Hematopoietic multipotent progenitor cell treated with erythropoietin and hydrocortisone succinate and interleukin-3 and kit ligand, for 17 days (in vitro differentiated cells): Measurements from ENCODE around the gene CASP8AP2.
"Not testable (repeated sequence)": the region's sequence is repeated elsewhere in the genome, so short reads cannot be mapped to it uniquely, and the experiment has no call there.

Experiments
- DNase-seq: peaks from one replicate; pipeline ENCODE4 v3.0.0-alpha.2; 2015; ENCODE audit warnings: low spot score

The CASP8AP2 gene

DNA sequence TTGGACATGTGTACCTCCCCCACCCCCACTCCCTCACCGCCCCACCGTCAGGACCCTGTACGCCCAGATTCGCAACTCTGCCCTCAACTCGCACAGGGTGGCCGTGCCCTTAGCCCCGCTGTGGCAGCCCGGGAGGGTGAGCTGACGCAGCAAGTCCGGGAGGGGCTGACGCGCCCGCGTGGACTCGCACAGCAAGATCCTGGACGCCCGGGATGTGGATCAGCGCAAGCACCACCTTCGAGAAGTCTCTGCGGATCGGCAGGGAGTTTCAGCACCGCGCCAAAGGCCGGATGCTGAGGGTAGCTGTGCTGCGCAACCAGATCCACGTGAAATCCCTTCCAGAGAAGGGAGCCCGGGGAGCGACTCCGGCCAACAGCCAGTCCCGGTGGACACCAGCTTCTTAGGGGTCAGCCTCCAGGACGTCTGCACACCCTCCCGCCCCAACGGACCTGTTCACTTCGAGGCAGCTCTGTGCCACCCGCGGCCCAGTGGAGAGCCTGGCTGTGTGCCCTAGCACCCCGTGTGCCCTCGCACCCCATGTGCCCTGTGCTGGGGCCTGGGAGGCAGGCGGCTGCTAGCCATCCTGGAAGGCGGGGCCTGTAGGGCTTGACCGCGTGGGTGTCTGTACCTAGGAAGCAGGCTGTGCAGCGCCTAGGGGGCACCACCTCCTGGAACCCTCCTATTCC is 57.9 kb downstream of the CASP8AP2 start:
- DNase-seq, result no peak

DNA sequence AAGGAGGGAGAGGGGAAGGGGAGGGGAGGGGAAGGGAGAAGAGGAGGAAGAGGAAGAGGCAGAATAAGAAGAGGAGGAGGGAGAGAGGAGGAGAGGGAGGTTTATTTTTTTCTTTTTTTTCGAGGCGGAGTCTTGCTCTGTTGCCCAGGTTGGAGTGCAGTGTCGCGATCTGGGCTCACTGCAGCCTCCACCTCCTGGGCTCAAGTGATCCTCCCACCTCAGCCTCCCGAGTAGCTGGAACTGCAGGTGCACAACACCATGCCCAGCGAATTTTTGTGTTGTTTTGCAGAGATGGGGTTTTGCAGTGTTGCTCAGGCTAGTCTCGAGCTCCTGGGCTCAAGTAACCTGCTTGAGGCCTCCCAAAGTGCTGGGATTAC is 58.4 kb downstream of the CASP8AP2 start:
- DNase-seq, result no peak

DNA sequence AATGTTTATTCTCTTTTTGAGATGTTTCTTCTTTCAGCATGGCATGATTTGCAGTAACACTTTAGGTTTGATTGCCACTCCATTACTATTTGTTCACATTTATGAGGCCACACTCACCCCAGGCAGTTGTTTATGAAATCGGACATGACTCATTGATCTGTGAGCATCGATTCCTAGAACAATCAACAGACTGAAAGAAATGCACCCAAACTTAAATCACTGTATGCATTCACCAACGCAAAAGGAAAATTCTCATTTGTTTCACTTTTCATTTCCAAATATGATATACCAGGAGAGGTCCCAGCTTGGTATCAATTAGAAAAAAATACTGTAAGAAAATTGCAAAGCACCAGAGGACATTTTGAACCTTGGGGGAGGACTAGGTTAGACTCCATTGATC is 59.2 kb downstream of the CASP8AP2 start:
- no peak for DNase-seq

DNA sequence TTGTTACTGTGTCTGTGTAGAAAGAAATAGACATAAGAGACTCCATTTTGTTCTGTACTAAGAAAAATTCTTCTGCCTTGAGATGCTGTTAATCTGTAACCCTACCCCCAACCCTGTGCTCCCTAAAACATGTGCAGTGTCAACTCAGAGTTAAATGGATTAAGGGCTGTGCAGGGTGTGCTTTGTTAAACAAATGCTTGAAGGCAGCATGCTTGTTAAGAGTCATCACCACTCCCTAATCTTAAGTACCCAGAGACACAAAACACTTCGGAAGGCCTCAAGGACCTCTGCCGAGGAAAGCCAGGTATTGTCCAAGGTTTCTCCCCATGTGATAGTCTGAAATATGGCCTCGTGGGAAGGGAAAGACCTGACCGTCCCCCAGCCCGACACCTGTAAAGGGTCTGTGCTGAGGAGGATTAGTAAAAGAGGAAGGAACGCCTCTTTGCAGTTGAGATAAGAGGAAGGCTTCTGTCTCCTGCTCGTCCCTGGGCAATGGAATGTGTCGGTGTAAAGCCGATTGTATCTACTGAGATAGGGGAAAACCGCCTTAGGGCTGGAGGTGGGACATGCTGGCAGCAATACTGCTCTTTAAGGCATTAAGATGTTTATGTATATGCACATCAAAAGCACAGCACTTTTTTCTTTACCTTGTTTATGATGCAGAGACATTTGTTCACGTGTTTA is 61.3 kb downstream of the CASP8AP2 start:
- DNase-seq, result not testable (repeated sequence)

DNA sequence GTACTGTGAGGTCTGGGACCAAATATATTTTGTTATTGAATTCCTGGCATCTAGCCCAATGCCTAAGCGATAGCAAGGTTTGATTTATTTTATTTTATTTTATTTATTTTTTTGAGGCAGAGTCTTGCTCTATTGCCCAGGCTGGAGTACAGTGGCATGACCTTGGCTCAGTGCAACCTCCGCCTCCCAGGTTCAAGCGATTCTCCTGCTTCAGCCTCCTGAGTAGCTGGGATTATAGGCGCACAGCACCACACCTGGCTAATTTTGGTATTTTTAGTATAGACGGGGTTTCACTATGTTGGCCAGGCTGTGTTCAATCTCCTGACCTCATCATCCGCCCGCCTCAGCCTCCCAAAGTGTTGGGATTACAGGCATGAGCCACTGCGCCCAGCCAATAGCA is 62.9 kb downstream of the CASP8AP2 start:
- DNase-seq, result not testable (repeated sequence)

DNA sequence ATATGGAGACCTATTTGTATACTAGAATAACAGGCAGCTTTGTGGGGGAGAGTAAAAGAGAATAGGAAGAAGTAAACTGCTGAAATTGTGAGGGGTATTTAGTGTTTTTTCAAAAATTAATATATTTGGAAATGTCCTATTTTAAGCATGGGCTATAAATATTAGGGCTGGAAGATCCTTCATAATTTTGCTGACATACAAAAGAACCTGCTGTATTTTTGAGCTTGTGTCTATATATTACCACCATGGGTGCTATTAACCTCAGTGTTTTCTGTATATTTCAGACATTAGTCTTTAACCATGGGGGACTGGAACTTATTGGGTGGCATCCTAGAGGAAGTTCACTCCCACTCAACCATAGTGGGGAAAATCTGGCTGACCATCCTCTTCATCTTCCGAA is 64.5 kb downstream of the CASP8AP2 start, which contains the start of gene GJA10:
Gene GJA10, plus strand, starts transcription at position 301 of the 400 bp plus-strand sequence. Its CDS starts 0 bp downstream, at position 301.
- no peak for DNase-seq

DNA sequence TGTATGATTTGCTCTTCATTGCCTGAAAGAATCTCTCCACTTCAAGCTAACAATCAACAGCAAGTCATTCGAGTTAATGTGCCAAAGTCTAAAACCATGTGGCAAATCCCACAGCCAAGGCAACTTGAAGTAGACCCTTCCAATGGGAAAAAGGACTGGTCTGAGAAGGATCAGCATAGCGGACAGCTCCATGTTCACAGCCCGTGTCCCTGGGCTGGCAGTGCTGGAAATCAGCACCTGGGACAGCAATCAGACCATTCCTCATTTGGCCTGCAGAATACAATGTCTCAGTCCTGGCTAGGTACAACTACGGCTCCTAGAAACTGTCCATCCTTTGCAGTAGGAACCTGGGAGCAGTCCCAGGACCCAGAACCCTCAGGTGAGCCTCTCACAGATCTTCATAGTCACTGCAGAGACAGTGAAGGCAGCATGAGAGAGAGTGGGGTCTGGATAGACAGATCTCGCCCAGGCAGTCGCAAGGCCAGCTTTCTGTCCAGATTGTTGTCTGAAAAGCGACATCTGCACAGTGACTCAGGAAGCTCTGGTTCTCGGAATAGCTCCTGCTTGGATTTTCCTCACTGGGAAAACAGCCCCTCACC is 65.7 kb downstream of the CASP8AP2 start:
- DNase-seq, result no peak

DNA sequence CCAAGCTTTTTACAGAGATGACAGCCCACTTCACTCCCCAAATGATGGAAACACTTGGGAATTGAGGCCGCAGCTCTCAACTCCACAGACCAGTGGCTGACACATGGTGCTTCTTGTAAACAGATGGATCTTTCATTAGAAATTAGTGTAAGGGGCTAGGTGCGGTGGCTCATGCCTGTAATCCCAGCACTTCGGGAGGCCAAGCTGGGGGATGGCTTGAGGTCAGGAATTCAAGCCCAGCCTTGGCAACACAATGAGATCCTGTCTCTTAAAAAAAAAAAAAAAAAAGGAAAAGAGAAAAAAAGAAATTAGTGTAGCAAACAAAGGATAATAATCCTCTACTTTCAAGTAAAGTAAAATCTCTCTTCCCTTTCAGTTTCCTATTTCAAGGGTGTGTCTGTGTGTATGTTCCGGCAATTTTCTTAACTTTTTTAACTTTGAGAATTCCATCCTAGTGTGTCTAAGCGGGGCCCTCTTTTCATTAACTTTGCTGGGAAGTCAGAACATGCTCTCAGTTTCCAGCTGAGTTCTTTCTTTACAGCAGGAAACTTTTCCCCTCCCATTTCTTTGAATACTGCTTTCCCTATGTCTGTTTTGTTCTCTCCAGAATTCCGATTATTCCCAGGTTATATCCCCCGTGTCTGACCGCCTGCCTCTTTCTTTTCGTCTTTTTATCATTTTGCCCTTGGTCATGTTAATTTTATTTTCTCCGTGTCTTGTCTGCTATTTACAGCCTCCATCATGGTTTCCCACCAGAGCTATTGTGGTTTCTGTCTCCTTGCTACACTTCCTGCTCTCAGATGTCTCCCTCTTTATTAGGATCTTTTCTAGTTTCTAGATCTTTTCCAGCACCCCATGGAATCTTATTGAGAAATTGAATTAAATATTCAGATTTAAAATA is 80.6 kb downstream of the CASP8AP2 start:
- not testable (repeated sequence) for DNase-seq

DNA sequence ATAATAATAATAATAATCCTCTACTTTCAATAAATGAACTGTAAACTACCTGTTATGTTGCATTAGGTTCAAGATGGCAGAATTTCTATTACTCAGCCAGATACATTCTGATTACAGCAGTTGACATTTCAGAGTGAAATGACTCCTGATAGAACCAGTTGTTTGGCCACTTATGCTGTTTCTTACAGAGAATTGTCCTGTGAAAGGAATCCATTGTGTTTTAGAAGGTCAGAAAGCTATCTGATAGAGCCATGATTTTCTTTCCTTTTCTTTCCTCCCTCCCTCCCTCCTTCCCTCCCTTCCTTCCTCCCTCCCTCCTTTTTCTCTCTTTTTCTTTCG is 81.2 kb downstream of the CASP8AP2 start:
- DNase-seq, result no peak

DNA sequence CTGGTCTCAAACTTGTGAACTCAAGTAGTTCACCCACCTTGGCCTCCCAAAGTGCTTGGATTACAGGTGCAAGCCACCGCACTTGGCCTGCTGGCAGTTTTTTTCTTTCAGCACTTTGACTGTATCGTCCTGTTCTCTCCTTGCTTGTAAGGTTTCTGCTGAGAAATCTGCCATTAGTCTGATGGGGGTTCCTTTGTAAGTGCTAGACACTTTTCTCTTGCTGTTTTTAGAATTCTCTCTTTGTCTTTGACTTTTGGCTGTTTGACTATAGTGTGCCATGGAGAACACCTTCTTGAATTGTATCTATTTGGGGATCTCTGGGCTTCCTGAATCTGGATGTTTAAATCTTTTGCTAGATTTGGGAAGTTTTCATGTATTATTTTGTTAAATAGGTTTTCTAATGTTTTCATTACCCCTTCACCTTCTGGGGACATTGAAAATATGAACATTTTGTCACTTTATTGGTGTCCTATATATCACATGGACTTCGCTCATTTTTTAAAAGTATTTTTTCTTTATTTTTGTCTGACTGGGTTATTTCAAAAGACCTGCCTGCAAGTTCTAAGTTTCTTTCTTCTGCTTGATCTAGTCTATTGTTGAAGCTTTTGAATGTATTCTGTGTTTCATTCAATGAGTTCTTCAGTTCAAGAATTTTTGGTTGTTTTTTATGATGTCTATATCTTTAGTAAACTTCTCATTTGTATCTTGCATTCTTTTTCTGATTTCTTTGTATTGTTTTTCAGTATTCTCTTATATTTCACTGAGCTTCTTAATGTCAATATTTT is 86.6 kb downstream of the CASP8AP2 start:
- DNase-seq, result no peak

DNA sequence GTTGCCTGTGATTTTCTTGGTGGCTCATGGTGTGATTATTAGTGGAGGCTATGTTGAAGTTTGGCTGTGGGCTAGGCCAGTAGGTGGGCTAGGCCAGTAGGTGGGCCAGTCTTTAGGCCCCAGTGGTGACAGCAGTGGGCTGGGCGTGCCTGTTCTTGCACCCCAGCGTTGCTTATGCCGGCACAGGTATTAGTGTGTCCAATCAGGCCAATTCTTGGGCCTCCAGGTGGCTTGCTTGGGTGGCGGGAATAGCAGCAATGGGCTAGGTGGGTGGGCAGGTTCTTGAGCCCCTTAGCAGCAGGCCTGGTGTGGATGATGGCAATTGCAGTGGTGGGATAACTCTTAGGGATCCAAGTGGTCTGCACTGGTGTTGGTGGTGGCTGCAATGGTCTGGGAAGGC is 87.5 kb downstream of the CASP8AP2 start:
- DNase-seq, result no peak

DNA sequence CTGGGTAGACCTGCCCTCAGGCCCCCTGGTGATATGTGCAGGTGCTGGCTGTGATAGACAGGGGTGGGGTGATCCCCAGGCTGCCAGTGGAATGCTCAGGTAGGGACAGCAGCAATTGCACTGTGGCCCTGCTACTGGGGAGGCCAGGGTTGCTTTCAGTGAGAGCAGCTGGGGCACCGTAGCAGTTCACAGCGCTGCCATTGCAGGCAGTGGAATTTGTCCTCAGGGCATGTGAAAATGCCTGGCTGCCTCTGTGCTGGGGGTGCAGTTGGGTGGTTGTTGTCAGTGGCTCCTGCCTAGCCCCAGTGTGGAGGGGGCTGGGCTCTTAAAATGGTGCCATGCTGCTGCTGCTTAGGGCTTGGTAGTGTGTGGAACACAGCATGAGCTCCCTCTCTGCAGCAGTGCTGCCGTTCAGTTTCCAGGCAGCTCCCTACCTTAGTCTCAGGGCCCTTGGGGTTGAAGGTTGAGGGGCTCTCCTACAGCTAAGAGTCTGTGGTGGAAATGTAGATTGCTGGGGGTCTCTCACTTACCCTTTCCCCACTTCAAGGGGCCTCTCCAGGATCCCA is 88.2 kb downstream of the CASP8AP2 start:
- DNase-seq, result no peak
